WTC11 (cell line): ENCODE measurements around the gene LIPI. TPM values are rescaled to one million over a fixed set of nuclear protein-coding genes. Genes with fewer than 3 reads are reported as not detected.

Experiments
- ATAC-seq: fragments of 200-7000 bp; cut with Tn5 transposase; 2 replicates; pipeline ENCODE4 v1.10.0; 2021; ENCODE audit warnings: mild to moderate bottlenecking, moderate library complexity
- CTCF ChIA-PET: fragments of 300-600 bp; sonication (Branson Sonifier 250); formaldehyde crosslinking; loops from one replicate; lab custom pipeline; 2021; ENCODE audit warnings: antibody characterized with exemption; lab: Charles Lee
- POLR2A ChIA-PET: fragments of 350-600 bp; sonication (Branson Sonifier 250); formaldehyde crosslinking; loops from one replicate; lab custom pipeline; 2021; ENCODE audit warnings: antibody characterized with exemption; lab: Charles Lee
- DNase-seq: peaks from one replicate; pipeline ENCODE4 v3.0.0; 2021; ENCODE audit warnings: low spot score
- H3K27ac Mint-ChIP-seq: 2 replicates; pipeline ENCODE4 v1.8.0; 2021; ENCODE audit warnings: mixed read lengths
- H3K27me3 Mint-ChIP-seq: 2 replicates; pipeline ENCODE4 v1.8.0; 2021; ENCODE audit warnings: low read depth, mild to moderate bottlenecking, moderate library complexity, mixed read lengths
- H3K36me3 Mint-ChIP-seq: 2 replicates; pipeline ENCODE4 v1.8.0; 2021; ENCODE audit warnings: mixed read lengths
- H3K4me1 Mint-ChIP-seq: 2 replicates; pipeline ENCODE4 v1.8.0; 2022; ENCODE audit warnings: mixed read lengths
- H3K4me3 Mint-ChIP-seq: 2 replicates; pipeline ENCODE4 v1.8.0; 2021; ENCODE audit warnings: mild to moderate bottlenecking, moderate library complexity, mixed read lengths
- H3K9me3 Mint-ChIP-seq: 2 replicates; pipeline ENCODE4 v1.8.0; 2021; ENCODE audit warnings: mixed read lengths
- E2F5 ChIP-seq: sonication (generic); formaldehyde crosslinking; IDR thresholded peaks from 2 replicates; pipeline ENCODE4 v1.8.1; 2022; ENCODE audit warnings: mild to moderate bottlenecking, moderate library complexity, missing genetic modification reagents
- HMGXB4 ChIP-seq: sonication (generic); formaldehyde crosslinking; IDR thresholded peaks from 2 replicates; pipeline ENCODE4 v1.8.1; 2023; ENCODE audit warnings: mild to moderate bottlenecking, moderate library complexity, missing genetic modification reagents
- NR2C2 ChIP-seq: sonication (generic); formaldehyde crosslinking; IDR thresholded peaks from 2 replicates; pipeline ENCODE4 v1.8.0; 2022; ENCODE audit warnings: mild to moderate bottlenecking, missing genetic modification reagents
- NR3C1 ChIP-seq: sonication (generic); formaldehyde crosslinking; conservative IDR thresholded peaks from 2 replicates; pipeline ENCODE4 v1.8.1; 2023; ENCODE audit warnings: low read depth, mild to moderate bottlenecking, missing genetic modification reagents
- PRRX2 ChIP-seq: fragments of 250-450 bp; sonication (Bioruptor Pico); IDR thresholded peaks from 2 replicates; pipeline ENCODE4 v1.8.0; 2021; ENCODE audit warnings: mild to moderate bottlenecking
- SMAD4 ChIP-seq: sonication (generic); formaldehyde crosslinking; IDR thresholded peaks from 2 replicates; pipeline ENCODE4 v1.8.0; 2022; ENCODE audit warnings: mild to moderate bottlenecking, missing genetic modification reagents
- TCF7 ChIP-seq: sonication (generic); formaldehyde crosslinking; IDR thresholded peaks from 2 replicates; pipeline ENCODE4 v1.8.0; 2022; ENCODE audit warnings: mild to moderate bottlenecking, low read depth, missing genetic modification reagents, moderate library complexity
- ZNF425 ChIP-seq: fragments of 250-450 bp; sonication (Bioruptor Pico); conservative IDR thresholded peaks from 2 replicates; pipeline ENCODE4 v1.9.0; 2021; ENCODE audit warnings: mild to moderate bottlenecking
- ZNF512 ChIP-seq: sonication (generic); formaldehyde crosslinking; IDR thresholded peaks from 2 replicates; pipeline ENCODE4 v1.8.1; 2022; ENCODE audit warnings: missing genetic modification reagents, borderline replicate concordance
- total RNA-seq: library from RNA; stranded (reverse); gene quantifications from 3 replicates; pipeline ENCODE4 v1.2.3, GENCODE V29; 2021
- TF ChIP-seq, protein P1 (sequence below): sonication (generic); formaldehyde crosslinking; IDR thresholded peaks from 2 replicates; pipeline ENCODE4 v1.8.0; 2022; ENCODE audit warnings: missing genetic modification reagents
- TF ChIP-seq, protein P2 (sequence below): sonication (generic); formaldehyde crosslinking; IDR thresholded peaks from 2 replicates; pipeline ENCODE4 v1.8.1; 2022; ENCODE audit warnings: low read depth, mild to moderate bottlenecking, moderate library complexity, missing genetic modification reagents, borderline replicate concordance
- TF ChIP-seq, protein P3 (sequence below): sonication (generic); formaldehyde crosslinking; conservative IDR thresholded peaks from 2 replicates; pipeline ENCODE4 v1.8.1; 2022; ENCODE audit warnings: mild to moderate bottlenecking, missing genetic modification reagents
- TF ChIP-seq, protein P4 (sequence below): sonication (generic); formaldehyde crosslinking; IDR thresholded peaks from 2 replicates; pipeline ENCODE4 v1.8.0; 2023; ENCODE audit warnings: missing genetic modification reagents, mild to moderate bottlenecking, borderline replicate concordance
- TF ChIP-seq, protein P5 (sequence below): sonication (generic); formaldehyde crosslinking; IDR thresholded peaks from 2 replicates; pipeline ENCODE4 v1.8.1; 2022; ENCODE audit warnings: mild to moderate bottlenecking, missing genetic modification reagents, moderate library complexity, borderline replicate concordance

Gene LIPI
- total RNA-seq, 1 experiment from 2014 or later, result not detected

GRCh38 chr21:14086553-14086952 lies 124.2 kb downstream of the LIPI start (continued):
- TF ChIP-seq, protein P1, sequence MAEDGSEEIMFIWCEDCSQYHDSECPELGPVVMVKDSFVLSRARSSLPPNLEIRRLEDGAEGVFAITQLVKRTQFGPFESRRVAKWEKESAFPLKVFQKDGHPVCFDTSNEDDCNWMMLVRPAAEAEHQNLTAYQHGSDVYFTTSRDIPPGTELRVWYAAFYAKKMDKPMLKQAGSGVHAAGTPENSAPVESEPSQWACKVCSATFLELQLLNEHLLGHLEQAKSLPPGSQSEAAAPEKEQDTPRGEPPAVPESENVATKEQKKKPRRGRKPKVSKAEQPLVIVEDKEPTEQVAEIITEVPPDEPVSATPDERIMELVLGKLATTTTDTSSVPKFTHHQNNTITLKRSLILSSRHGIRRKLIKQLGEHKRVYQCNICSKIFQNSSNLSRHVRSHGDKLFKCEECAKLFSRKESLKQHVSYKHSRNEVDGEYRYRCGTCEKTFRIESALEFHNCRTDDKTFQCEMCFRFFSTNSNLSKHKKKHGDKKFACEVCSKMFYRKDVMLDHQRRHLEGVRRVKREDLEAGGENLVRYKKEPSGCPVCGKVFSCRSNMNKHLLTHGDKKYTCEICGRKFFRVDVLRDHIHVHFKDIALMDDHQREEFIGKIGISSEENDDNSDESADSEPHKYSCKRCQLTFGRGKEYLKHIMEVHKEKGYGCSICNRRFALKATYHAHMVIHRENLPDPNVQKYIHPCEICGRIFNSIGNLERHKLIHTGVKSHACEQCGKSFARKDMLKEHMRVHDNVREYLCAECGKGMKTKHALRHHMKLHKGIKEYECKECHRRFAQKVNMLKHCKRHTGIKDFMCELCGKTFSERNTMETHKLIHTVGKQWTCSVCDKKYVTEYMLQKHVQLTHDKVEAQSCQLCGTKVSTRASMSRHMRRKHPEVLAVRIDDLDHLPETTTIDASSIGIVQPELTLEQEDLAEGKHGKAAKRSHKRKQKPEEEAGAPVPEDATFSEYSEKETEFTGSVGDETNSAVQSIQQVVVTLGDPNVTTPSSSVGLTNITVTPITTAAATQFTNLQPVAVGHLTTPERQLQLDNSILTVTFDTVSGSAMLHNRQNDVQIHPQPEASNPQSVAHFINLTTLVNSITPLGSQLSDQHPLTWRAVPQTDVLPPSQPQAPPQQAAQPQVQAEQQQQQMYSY (CRISPR knock-in tag), result no peak
- TF ChIP-seq SMAD4 (no peak), E2F5 (no peak), HMGXB4 (CRISPR knock-in tag) (no peak), NR3C1 (CRISPR knock-in tag) (no peak), NR2C2 (no peak)
- TF ChIP-seq, protein P2, sequence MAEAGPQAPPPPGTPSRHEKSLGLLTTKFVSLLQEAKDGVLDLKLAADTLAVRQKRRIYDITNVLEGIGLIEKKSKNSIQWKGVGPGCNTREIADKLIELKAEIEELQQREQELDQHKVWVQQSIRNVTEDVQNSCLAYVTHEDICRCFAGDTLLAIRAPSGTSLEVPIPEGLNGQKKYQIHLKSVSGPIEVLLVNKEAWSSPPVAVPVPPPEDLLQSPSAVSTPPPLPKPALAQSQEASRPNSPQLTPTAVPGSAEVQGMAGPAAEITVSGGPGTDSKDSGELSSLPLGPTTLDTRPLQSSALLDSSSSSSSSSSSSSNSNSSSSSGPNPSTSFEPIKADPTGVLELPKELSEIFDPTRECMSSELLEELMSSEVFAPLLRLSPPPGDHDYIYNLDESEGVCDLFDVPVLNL (CRISPR knock-in tag), result no peak
- TF ChIP-seq, protein P3, sequence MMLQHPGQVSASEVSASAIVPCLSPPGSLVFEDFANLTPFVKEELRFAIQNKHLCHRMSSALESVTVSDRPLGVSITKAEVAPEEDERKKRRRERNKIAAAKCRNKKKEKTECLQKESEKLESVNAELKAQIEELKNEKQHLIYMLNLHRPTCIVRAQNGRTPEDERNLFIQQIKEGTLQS (CRISPR knock-in tag), result no peak
- TF ChIP-seq, protein P4, sequence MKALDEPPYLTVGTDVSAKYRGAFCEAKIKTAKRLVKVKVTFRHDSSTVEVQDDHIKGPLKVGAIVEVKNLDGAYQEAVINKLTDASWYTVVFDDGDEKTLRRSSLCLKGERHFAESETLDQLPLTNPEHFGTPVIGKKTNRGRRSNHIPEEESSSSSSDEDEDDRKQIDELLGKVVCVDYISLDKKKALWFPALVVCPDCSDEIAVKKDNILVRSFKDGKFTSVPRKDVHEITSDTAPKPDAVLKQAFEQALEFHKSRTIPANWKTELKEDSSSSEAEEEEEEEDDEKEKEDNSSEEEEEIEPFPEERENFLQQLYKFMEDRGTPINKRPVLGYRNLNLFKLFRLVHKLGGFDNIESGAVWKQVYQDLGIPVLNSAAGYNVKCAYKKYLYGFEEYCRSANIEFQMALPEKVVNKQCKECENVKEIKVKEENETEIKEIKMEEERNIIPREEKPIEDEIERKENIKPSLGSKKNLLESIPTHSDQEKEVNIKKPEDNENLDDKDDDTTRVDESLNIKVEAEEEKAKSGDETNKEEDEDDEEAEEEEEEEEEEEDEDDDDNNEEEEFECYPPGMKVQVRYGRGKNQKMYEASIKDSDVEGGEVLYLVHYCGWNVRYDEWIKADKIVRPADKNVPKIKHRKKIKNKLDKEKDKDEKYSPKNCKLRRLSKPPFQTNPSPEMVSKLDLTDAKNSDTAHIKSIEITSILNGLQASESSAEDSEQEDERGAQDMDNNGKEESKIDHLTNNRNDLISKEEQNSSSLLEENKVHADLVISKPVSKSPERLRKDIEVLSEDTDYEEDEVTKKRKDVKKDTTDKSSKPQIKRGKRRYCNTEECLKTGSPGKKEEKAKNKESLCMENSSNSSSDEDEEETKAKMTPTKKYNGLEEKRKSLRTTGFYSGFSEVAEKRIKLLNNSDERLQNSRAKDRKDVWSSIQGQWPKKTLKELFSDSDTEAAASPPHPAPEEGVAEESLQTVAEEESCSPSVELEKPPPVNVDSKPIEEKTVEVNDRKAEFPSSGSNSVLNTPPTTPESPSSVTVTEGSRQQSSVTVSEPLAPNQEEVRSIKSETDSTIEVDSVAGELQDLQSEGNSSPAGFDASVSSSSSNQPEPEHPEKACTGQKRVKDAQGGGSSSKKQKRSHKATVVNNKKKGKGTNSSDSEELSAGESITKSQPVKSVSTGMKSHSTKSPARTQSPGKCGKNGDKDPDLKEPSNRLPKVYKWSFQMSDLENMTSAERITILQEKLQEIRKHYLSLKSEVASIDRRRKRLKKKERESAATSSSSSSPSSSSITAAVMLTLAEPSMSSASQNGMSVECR (CRISPR knock-in tag), result no peak
- TF ChIP-seq, protein P5, sequence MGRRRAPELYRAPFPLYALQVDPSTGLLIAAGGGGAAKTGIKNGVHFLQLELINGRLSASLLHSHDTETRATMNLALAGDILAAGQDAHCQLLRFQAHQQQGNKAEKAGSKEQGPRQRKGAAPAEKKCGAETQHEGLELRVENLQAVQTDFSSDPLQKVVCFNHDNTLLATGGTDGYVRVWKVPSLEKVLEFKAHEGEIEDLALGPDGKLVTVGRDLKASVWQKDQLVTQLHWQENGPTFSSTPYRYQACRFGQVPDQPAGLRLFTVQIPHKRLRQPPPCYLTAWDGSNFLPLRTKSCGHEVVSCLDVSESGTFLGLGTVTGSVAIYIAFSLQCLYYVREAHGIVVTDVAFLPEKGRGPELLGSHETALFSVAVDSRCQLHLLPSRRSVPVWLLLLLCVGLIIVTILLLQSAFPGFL (CRISPR knock-in tag), result no peak

DNA sequence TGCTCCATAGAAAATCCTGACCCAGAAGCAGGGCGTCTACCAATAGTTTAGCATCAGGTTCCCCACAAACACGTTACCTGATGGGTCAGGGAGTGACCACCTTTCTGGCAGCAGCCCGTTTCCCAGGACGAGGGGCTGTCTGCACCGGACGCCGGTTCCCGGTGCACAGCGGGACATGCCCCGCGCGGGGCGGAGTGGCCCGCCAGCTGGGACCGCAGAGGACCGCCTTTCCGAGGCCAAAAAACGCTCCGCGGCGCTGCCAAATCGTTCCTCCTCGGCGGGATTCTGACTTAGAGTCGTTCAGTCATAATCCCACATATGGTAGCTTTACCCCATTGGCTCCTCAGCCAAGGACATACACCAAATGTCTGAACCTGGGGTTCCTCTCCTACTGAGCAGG lies 126.1 kb downstream of the LIPI start:
- POLR2A ChIA-PET, result no interaction called here
- no peak overlapping the region for H3K4me3 Mint-ChIP-seq
- no peaks in the 10 kb centered on the region for H3K9me3 Mint-ChIP-seq
- H3K36me3 Mint-ChIP-seq, result peaks cover 10% of the 10 kb centered on the region
- DNase-seq, result no peak
- CTCF ChIA-PET, result no interaction called here
- no peak overlapping the region for H3K27ac Mint-ChIP-seq
- no peak for ATAC-seq
- no peaks in the 10 kb centered on the region for H3K4me1 Mint-ChIP-seq
- H3K27me3 Mint-ChIP-seq, result no peaks in the 10 kb centered on the region
- TF ChIP-seq TCF7 (CRISPR knock-in tag), result no peak
- no peak for TF ChIP-seq PRRX2 (CRISPR knock-in tag)
- TF ChIP-seq ZNF425 (CRISPR knock-in tag), result no peak
- no peak for TF ChIP-seq ZNF512
- no peak for TF ChIP-seq SMAD4
